A204.1 (cell line): ENCODE results near the gene CEP162.
"Not testable (repeated sequence)": the region's sequence is repeated elsewhere in the genome, so short reads cannot be mapped to it uniquely, and the experiment has no call there.

Source experiments
- FAIRE-seq: peaks from 2 replicates; lab custom pipeline; 2012; peaks lifted over from hg19 to GRCh38; lab: Jason Lieb, UNC

Gene CEP162

DNA sequence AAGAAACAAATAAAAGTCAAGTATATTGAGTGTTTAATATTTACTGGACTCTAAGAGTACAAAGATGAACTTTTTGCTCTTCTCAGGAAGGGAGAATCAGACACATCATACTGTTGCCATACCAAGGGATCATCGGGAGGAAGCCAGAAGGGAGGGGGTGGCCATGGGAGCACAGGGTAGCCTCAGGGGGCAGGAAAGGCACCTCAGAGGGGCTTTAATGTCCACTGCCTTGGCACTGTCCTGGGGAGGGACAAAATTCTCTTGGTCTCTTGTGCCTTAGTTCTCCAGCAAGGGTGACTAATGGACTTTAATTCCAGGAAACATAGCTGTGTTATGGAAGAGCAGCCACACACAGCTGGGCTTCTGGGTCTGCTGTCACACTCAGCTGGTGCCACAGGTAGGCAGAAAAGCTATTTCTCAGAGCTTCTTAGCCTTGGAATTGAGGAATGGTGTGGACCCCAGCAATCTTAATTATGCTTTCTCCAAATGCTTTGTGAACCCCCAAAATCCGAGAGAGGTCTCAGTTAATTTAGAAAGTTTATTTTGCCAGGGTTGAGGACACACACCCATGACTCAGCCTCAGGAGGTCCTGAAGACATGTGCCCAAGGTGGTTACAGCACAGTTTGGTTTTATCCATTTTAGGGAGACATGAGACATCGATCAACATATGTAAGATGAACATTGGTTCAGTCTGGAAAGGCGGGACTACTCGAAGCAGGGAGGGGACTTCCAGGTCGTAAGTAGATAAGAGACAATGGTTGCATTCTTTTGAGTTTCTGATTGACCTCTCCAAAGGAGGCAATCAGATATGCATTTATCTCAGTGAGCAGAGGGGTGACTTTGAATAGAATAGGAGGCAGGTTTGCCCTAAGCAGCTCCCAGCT is 140.7 kb downstream of the CEP162 start:
- FAIRE-seq: no peak

DNA sequence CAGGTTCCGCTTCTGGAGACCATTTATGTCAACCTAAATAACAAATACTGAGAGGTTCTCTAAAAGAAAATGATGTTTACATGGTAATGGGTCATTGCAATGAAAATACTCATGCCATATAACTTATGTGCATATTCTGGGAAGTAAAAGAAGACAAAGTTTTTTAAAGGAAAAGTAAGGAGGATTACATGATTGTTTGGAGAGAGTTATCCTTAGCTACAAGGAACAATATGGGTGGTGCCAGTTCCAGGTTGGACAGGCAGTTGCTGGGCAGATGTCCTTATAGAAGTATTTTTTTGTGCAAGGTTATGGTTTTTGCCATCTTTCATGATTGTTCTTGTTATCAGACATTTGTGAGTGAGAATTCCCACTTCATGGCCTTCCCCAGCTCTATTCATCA is 141.4 kb downstream of the CEP162 start:
- FAIRE-seq: no peak

GRCh38 chr6:84084705-84085104 is 142.7 kb downstream of the CEP162 start:
- FAIRE-seq: not testable (repeated sequence)

DNA sequence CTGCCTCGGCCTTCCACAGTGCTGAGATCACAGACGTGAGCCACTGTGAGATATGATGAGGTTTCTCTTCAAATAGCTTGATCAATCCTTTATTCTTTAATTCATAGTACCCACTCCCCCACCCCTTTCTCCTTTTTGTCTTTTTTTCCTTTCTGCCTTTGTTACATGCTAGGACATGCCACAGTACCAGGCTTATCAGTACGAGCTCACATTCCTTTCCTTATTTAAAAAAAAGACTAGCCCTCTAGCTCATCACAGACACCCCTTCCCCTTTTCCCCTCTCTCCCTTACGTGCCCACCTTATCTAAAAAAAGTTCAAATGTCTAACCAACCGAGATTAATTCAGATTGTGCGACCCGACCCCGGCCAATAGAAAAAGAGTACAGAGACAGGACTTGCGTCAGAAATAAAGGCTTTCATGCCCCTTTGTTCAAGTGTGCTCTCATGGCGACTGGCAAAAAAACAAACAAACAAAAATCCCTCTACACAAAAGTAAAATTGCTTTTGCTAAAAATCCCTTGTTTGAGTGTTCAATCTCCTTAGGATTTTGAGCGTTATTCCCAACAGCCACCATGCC is 144.7 kb downstream of the CEP162 start:
- FAIRE-seq: no peak

GRCh38 chr6:84081222-84081621 is 146.2 kb downstream of the CEP162 start:
- no peak for FAIRE-seq

DNA sequence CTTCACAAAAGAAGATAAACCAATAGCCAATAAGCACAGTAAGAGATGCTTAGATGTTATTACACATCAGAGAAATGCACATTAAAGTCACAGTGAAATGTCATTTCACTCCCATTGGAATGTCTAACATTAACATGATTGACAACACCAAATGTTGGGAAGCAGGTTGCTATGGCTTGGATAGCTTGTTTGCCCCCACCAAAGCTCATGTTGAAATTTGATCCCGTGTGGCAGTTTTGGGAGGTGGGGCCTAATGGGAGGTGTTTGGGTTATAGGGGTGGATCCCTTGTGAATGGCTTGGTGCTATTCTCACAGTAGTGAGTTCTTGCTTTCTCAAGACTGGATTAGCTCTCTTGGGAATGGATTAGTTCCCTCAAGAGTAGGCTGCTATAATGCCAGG is 149.1 kb downstream of the CEP162 start:
- FAIRE-seq: no peak

GRCh38 chr6:84077645-84078044 is 149.8 kb downstream of the CEP162 start:
- FAIRE-seq: no peak

DNA sequence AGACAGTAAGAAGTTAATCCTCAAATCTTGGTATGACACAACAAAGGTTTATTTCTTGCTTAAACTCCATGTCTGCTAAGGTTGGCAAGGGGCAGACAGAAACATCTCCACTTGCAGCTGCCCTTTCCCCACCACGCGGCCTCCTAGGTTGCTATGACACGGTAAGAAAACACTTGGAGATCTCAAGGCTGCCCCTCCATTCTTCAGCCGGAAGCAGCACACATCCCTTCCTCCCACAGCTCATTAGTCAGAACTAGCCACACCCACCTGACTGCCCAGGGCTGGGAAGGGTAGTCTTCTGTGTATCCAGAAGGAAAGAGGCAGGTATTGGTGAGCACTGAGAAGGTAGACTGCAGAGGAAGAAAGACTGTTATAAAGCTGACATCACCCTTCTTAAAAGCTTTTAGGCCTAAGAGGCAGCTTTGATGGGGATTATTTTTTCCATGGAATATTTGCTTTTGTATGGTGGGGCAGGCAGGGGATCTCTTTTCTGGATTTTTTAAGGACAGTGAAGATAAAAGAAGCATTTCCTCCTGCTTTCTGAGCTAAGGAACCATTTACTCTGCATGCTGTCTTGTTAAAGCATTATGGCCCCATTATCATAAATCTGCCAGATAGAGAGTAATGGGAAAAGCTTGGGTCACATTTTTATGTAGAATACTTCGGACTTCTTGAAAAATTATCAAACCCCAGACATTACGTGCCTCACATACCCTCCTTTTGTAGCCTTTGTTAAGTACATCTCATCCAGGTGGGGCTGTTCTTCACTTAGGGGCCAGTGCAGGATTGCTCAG is 152.3 kb downstream of the CEP162 start:
- no peak for FAIRE-seq
